ENCODE results near the gene IGFL2.
"Not testable (repeated sequence)": the region's sequence is repeated elsewhere in the genome, so short reads cannot be mapped to it uniquely, and the experiment has no call there.

The IGFL2 gene

DNA sequence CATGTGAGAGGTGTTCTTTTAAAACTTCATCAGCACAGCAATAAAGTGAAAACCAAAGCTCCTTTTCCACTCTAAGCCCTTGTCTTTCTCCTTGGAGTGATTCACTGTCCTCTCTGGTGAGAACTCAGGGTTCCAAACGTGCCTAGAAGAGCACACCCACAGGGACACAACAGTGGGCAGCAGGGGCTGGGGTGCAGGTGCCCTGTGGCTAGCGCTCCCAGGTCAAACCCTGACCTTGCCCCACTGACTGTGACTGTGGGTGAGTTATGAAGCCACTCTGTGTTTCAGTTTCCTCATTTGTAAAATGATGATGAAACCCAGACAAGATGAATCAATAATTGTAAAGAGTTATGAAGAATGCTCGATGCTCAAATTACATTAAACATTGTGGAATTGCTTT lies 43.9 kb downstream of the IGFL2 start:
- DNase-seq = no peak

DNA sequence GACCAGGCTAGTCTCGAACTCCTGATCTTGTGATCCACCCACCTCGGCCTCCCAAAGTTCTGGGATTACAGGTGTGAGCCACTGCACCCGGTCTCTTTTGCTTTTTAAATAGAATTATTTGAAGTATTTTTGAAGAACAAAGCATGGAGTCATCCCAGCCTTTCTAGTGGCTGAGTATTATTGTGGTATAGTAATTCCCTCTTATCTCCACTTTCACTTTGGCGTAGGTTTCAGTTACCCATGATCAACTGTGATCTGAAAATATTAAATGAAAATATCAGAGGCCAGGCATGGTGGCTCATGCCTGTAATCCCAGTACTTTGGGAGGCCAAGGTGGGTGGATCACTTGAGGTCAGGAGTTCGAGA lies 44.6 kb downstream of the IGFL2 start:
- not testable (repeated sequence) for DNase-seq

DNA sequence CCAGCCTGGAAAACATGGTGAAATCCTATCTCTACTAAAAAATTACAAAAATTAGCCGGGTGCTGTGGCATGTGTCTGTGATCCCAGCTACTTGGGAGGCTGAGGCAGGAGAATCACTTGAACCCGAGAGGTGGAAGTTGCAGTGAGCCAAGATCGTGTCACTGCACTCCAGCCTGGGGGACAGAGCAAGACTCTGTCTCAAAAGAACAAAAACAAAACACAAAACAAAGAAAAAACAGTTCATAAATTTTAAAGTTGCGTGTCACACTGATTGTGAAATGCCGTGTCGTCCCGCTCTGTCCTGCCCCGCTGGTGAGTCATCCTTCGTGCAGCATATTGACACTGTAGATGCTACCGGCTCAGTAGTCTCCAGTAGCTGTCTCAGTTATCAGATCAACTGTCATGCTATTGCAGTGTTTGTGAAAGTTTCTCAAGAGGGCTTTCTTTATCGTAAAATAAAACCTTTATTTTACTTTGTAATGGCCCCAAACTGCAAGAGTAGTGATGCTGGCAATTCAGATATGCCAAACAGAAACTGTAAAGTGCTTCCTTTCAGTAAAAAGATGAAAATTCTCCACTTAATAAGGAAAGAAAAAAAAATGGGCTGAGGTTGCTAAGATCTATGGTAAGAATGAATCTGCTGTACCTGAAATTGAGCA lies 45.1 kb downstream of the IGFL2 start:
- no peak for DNase-seq

DNA sequence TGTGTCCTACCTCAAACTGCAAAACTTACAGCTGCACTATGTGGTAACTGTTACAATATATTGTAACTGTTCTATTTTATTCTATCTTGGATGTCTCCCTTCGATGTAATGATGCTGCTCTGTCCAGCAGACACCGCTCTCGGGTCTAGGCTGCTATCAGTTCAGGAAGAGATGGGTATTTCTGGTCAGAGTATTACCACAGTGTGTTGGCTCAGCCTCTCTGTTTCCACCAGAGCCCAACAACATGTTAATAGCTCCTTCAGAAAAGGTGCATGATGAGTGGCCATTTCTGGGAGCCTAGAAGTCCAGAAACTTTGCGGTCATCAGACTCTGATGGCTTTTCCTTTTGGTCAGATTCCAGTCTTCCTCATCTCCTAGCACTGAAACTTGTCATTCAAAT lies 45.6 kb downstream of the IGFL2 start:
- DNase-seq = no peak

DNA sequence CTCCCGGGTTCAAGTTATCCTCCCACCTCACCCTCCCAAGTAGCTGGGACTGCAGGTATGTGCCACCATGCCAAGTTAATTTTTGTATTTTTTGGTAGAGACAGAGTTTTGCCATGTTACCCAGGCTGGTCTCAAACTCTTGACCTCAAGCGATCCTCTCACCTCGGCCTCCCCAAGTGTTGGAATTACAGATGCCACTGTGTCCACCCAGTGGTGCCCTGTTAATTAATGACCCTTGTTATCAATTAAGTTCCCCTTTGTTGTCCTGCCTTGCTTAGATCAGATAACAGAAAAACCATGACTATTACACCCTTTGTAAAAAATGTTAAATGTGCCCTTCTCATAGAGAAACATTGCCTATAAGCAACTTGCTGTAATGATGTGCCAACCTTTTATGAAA lies 47.1 kb downstream of the IGFL2 start:
- no peak for DNase-seq

DNA sequence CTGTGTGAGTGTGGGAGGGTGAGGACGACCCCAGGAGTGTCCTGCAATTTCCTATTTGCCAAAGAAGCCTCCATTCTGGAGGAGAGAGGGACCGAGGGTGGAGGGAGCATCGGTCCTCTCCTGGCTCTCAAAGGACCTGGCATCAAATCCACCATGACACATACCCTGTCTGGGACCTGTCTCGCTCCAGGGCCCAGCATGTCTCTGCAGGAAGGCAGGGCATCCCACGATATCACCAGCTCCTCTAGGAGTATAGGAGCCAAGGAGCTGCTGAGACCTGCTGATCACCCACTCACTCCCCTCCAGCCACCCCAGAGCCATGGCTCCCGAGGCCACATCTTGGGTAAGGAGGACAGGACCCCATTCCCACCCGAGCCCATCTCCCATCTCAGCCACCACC lies 47.9 kb downstream of the IGFL2 start:
- DNase-seq = not testable (repeated sequence)

DNA sequence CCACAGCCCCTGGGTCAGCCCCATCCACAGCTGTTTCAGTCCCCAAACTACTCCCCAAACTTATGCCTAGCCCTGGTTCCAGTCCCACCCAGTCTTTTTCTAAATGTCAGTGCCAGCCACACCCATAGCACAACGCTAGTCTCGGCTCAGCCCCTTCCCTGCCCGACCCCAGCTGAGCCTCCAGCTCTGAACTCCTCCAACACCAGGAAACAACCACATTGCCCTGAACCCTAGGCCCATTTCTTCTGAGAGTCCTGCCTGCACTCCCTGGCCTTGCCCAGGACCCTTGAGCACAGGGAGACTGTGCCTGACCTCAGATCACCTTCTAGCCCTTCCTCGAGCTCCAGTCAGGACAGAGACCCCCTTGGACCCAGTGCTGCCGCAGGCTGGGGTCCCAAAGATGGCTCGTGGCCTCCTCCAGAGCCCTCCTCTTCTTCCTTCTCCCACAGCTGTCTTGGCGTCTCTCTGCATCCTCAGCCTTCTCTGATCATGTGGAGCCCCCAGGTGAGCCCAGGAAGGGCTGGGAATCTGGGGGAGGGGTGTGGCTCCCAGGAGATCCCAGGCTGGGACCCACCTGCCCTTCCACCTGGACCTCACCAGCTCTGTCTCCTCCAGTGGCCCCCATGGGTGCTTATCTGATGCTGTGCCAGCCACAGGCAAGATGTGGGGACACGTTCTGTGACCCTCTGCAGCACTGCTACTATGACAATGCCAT lies 48.5 kb downstream of the IGFL2 start:
- DNase-seq = no peak

DNA sequence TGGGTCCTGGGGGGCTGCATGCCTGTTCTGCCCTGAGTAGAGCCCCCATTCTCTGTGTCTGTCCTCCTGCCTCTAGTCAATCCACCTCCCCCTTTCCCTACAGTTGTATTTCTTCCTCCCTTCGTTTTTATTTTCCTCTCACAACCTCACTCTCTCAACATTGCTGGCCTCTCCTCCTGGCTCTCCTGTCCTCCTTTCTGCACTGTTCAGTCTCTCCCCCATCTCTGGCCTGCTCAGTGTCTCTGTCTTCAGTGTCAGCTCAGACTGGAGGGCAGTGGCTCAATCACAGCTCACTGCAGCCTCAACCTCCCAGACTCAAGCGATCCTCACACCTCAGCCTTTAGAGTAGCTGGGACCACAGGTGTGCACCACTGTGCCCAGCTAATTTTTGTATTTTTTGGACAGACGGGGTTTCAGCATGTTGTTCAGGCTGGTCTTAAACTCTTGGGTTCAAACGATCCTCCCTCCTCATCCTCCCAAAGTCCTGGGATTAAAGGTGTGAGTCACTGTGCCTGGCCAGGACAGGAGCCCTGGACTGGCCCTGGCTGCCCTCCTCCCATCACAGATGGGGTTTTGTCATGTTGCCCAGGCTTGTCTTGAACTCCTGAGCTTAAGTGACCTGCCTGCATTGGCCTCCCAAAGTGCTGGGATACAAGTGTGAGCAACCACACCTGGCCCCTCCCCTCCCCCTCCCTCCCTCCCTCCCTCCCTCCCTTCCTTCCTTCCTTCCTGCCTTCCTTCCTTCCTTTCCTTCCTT lies 49.5 kb downstream of the IGFL2 start:
- no peak for DNase-seq

DNA sequence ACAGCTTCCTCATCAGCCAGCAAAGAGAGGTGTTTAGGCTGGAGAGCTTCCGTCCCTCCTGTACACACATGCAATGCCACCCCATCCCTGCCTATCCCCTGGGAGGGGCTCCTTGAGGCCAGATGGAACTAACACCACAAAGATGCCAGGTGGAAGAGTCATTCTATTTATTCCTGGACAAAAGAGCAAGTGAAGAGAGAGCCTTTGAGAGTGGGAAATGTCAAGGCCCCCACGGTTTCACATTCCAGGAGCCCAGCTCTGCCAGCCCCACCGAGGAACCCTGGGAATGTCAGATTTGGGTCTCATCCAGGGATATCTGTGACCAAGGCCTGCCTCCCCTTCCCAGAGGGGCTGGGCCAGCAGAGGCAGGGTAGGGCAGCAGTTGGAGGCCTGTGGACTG lies 50.7 kb downstream of the IGFL2 start:
- DNase-seq = no peak

DNA sequence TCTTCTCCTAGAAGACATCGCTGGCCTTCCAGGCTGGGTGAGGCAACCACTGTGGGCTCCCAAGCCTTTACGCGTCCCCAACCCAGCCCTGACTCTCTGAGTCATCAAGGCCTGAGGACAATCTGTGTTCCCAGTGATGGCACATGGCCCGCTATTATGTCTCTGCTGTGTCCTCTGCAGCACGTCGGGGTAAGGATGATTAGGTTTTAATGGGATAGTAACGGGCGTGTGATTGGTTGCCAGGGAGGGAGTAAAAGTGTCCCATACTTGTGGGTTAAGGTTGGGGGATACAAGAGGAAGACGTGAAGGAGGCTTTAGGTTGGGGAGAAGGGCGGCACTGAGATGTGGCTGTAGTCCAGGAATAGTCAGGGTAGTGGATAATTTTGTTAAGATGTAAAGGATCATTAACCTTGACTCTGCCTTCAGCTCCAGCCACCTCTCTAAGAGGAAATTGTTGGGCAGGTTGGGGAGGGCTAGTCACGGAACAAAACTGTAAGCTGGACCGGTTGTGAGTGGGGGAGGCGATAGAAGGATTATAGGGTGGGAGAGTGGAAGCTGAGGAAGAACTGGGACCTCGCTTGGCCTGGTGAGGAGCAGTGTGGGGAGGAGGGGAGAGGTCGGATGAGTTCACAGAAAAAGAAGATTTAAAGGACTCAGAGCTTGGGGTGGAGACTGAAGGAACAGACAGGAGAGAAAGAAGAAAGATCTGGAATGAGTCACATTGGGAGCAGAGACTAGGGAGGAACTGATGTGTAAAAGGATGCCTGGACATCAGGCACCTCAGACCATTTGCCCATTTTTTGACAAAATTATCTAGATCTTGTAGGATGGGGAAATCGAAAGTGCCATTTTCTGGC lies 53.6 kb downstream of the IGFL2 start:
- no peak for DNase-seq

DNA sequence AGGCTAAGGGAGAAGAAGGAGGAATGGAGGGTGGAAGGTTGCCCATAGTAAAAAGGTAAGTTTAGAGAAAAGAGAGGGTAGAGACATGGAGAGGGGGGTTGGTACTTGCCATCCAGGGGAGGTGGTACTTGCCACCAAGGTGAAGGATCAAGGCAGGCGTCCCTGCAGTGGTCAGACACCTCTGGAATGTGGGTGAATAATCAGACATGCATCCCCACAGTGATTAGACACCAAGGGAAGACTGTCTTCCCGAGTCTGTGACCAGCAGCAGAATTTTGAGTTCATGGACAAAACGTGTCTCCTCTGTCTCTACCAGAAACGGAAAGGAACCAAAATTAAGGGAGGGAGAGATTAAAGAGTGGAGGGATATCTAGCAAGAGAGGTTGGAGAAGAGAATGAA lies 54.4 kb downstream of the IGFL2 start:
- DNase-seq = no peak

DNA sequence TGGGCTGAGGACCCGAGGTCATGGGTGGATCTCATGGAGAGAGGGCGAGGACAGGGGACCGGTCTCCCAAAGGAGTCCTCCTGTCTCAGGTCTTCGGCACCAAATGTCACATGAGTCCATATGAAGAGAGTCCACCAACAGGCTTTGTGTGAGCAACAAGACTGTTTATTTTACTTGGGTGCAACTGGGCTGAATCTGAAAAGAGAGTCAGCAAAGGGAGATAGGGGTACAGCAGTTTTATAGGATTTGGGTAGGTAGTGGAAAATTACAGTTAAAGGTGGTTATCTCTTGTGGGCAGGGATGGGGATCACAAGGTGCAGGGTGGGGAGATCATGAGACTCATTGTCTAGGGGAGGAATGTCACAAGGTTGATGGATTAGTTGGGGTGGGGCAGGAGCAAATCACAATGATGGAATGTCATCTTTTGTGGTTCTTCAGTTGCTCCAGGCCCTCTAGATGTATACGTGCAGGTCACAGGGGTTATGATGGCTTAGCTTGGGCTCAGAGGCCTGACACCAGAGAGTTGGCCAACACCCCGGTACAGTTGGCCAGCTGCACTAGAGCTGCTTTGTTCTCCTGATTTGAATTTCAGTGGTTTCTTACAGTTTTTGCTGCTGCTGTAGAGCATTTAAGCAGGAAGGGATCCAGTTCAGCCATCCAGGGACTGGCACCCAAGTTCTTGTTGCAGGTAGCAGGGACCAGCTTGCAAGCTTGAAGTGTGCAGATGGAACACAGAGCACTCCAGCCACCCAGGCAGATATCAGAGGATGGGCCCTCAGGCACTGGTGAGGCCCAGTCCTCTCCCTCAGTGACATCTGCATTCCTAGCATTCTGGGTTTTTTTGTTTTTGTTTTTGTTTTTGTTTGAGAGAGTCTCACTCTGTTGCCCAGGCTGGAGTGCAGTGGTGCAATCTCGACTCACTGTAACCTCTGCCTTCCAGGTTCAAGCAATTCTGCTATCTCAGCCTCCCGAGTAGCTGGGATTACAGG lies 55.1 kb downstream of the IGFL2 start:
- DNase-seq = no peak

DNA sequence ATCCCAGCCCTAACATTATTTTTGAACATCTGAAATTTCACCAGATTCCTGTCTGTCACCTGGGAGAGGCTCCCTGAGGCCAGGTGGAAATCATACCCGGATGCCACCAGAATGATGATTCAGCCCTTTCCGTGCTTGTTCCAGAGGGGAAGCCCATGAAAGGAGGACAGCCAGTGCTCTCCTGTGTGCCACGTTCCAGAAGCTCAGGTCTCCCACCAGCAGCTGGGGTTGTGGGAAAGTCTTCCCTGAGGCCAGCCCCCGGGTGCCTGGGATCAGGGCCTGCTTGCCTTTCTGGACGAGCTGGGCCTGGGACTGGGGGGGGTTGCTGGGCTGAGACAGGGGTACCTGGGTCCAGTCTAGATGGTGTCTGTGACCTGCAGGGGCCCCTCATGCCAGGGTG lies 56.0 kb downstream of the IGFL2 start:
- no peak for DNase-seq

DNA sequence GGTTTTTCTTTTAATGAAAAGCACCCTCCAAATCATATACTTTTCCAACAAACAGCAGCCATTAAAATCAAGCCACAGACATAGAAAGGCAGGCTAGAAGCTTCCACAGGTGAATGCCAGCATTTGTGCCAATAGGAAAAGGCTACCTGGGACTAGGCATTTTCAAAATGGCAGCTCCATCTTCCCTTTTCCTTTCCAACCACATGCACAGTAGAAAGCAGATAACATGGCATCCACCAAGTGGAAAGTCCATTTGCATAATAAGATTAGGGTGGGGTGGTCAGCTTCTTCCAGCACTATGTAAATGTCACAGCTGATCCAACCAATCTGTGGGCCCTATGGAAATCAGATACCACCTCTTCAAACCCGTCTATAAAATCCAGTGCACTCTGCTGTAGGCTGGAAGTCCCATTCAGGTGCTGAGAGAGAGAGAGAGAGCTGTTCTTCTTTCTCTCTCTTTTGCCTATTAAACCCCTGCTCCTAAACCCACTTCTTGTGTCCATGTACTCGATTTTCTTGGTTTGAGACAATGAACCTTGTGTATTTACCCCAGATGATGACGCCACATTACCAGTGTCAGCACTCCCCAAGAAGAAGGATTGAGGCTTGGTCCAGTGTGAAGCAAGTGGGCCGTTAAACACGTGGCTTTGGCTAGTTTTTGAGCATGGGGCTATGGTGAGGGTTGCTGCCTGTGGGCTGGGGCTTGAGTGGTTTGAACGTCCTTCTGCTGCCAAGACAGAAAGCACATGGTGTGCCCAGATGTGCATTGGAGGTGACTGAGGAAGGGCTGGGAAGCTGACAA lies 57.3 kb downstream of the IGFL2 start:
- DNase-seq = no peak

DNA sequence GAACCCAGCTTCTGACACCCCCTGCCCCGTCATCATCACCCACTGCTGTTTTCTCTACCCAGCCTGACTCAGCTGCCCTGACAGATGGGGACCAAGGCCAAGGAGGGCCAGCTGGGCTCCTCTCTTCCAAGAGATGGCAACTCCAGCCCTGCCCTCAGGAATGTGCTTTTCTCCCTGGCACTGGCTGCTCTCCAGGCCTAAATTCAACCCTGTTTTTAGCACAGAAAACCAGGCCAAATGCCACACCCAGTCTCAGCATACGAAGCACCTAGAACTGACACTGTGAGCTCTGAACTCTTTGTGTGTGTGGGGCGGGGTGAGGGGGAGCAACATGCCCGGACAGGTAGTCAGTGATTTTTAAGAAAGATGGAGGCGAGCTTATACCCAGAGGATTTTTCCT lies 58.1 kb downstream of the IGFL2 start:
- peak; percentile 30 for DNase-seq

DNA sequence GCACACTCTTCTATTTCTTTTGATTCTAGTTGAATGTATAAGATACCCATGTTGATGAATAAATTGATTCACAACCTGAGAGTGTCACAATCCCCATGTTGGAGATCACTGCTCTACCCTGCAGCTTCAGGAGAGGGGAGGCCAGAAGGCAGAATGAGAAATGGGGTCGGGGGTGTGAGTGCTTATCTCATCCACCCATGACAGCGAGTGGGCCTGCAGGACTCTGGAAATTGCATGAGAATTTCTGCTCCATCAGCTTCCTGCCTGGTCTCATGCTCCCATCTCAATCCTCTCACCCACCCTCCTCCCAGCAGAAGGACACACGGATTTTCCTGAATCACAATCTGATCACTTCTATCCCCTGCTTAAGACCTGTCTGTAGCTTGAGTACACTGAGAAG lies 58.6 kb downstream of the IGFL2 start:
- DNase-seq = no peak

DNA sequence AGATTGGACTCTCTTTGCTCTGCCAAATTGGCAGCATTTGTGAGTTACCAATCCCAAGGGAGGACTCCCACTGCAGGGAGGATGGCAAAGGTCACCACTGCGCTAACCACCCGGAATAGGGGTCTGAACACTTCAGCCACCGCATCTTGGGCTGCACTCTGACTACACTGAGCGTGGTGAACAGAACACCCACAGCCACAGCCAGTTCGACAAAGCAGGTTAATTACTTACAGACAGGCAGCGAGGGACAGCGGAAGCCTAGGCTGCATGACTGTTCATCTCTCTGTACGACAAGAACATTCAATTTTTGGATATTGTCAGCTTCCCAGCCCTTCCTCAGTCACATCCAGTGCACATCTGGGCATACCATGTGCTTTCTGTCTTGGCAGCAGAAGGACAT lies 59.8 kb downstream of the IGFL2 start:
- not testable (repeated sequence) for DNase-seq

DNA sequence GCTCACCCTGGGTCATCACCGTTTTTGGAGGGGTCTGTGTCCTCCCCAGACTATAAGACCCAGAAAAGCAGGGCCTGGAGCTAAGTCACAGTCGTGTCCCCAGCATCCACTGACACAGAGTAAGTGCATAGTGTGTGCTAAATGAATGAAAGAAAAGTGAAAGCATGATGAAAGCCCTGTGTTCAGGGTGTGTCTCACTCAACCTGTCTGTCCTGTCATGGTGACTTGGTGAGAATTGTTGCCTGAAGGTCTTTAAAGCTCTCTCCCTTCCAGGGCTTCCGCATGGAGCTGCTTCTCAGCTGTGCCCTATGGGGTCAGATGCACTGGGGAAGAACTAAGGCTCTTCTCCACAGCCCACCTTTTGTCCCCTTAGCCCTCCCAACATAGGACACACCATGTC lies 61.0 kb downstream of the IGFL2 start:
- DNase-seq = no peak

DNA sequence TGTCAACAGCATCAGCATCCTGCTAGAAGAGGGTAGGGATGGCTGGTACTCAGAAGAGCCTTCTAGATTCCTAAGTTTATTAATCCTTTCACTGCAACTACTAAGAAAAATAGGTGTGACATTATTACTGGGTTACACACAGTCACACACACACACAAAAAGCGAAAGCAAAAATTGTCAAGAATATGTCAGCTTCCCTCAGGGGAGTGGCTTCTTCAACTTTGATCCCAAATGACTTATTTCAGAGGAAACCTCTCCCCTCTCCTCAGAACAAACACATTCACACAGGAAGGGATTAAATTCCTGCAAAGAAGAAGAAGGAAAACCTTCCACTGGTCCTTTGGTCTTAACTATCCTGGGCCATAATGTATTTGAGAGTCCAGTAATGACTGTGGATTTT lies 61.4 kb downstream of the IGFL2 start:
- no peak for DNase-seq

DNA sequence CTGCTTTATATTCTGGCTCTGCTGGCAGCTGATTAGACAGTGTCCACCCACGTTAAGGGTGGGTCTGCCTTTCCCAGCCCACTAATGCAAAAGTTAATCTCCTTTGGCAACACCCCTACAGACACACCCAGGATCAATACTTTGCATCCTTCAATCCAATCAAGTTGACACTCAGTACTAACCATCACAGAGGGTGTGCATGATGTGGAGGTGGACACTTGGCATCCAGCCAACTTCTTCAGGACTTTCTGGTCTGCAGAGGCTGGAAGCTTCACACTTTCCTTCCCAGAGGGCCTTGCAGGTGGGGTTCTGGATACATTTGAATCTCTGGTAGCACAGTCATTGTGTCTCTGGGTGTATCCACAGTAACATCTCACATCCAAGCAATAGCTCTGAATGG lies 62.6 kb downstream of the IGFL2 start:
- DNase-seq = no peak
